DMS114 treated with DMSO at 0.1 percent for 48 hours (cell line): ENCODE measurements around the gene CIROP.

Experiments used
- DNase-seq: peaks from one replicate; lab custom pipeline; 2025; ENCODE audit not compliant: unreplicated experiment; lab: John Stamatoyannopoulos, UW

CIROP gene

DNA sequence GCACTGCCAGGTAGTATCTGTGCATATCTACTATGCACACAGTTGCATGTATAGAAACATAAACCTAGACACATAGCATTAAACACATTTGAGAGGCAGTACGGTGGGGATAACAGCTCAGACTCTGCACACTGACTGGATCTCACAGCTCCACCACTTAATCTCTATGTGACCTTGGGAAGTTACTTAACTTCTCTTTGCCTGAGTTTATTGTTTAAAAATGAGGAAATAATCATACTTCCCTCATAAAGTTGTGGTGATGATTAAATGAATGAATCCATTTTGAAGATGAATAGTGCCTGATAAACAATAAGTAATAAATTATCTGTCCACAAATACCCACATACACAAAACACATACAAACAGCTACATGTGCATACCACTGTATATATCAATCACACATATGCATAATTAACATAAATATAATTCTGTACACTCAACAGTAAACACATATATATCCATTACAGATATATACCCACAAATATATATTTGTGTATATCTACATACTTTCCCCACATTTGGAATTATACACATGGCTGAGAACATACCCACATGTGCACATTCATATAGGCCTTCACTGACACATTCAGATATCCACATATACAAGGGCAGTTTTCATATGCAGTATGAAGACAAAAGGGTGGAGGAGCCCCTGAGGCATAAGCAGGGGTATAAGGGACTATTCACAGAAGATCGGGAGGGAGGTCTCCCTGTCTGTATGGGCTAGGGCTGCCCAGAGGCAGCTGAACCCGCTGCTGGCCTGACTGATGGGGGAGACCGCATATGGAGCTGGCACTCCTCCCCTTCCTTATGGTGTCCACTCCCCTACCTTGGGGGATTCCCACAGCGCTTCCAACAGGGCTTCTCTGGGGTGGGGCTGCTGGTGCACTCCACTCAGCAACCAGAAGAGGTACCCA lies 53.4 kb downstream of the CIROP start:
- DNase-seq = no peak
